ENCODE measurements around the gene IRAK2. TPM values are rescaled to one million over a fixed set of nuclear protein-coding genes. Genes with fewer than 3 reads are reported as not detected.

The IRAK2 gene
- total RNA-seq, 1 experiment from 2014 or later = 5.5 TPM

DNA sequence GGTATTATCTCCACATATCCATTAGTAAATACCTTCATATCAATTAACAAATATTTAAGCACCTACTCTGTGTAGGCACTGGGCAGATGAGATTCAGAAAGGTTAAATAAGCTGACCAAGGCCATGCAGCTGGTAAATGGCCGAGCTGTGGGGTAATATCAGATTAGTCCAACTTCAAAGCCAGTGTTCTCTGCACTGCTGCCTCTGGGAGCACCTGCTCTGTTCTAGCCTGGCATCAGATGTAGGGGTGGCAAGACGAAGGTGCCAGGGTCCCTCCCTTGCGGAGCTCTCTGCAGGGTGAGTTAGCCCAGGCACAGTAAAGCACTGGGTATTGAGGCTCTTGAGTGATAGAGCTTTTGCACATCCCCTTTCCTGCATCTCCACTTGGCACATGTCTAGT lies 89.0 kb downstream of the IRAK2 start:
- ATAC-seq = no peak
- no peak overlapping the region for H3K9ac ChIP-seq (ENCODE audit: low read length)
- no peaks in the 10 kb centered on the region for H3K9me2 ChIP-seq (replicated peaks; ENCODE audit: low read length)
- H3K79me2 ChIP-seq (ENCODE audit: low read length) = peaks cover 70% of the 10 kb centered on the region
- no peaks in the 10 kb centered on the region for H3F3A ChIP-seq (ENCODE audit: low read length, unreplicated experiment)
- peaks cover 14% of the 10 kb centered on the region for H3K4me1 ChIP-seq (ENCODE audit: insufficient read depth, low read length)
- POLR2A ChIA-PET (ENCODE audit: unreplicated experiment) = no interaction called here
- no peak overlapping the region for H2AFZ ChIP-seq (ENCODE audit: low read length)
- intact Hi-C loops (cut with micrococcal nuclease) = no loop called here
- peaks cover 15% of the 10 kb centered on the region; the same call in 1 of the 2 replicates for H4K20me1 ChIP-seq (ENCODE audit: low read length)
- TF ChIP-seq, protein P1, sequence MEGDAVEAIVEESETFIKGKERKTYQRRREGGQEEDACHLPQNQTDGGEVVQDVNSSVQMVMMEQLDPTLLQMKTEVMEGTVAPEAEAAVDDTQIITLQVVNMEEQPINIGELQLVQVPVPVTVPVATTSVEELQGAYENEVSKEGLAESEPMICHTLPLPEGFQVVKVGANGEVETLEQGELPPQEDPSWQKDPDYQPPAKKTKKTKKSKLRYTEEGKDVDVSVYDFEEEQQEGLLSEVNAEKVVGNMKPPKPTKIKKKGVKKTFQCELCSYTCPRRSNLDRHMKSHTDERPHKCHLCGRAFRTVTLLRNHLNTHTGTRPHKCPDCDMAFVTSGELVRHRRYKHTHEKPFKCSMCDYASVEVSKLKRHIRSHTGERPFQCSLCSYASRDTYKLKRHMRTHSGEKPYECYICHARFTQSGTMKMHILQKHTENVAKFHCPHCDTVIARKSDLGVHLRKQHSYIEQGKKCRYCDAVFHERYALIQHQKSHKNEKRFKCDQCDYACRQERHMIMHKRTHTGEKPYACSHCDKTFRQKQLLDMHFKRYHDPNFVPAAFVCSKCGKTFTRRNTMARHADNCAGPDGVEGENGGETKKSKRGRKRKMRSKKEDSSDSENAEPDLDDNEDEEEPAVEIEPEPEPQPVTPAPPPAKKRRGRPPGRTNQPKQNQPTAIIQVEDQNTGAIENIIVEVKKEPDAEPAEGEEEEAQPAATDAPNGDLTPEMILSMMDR (conservative IDR thresholded peaks at IDR 0.05; ENCODE audit: low read depth, low read length) = no peak
- TF ChIP-seq EZH2 (IDR thresholded peaks at IDR 0.05; ENCODE audit: low read length, unreplicated experiment) = no peak
- no peak for TF ChIP-seq EZH2phosphoT487 (IDR thresholded peaks at IDR 0.05; ENCODE audit: borderline replicate concordance, low read length)
- no peak overlapping the region for H3K4me2 ChIP-seq (ENCODE audit: low read length)
- no peaks in the 10 kb centered on the region for H3K9me3 ChIP-seq (ENCODE audit: low read length)
- no peaks in the 10 kb centered on the region for H3K27me3 ChIP-seq (ENCODE audit: low read length)
- no peak for DNase-seq
- no peak overlapping the region for H3K4me3 ChIP-seq (ENCODE audit: low read length)
- no TSS peak for BruUV-seq (replicated peaks)
- no peak overlapping the region for H3K27ac ChIP-seq (ENCODE audit: low read length)
- peaks cover 12% of the 10 kb centered on the region; the same call in 1 of the 2 replicates for H3K36me3 ChIP-seq (ENCODE audit: low read depth, low read length)
- CTCF ChIA-PET = no interaction called here

DNA sequence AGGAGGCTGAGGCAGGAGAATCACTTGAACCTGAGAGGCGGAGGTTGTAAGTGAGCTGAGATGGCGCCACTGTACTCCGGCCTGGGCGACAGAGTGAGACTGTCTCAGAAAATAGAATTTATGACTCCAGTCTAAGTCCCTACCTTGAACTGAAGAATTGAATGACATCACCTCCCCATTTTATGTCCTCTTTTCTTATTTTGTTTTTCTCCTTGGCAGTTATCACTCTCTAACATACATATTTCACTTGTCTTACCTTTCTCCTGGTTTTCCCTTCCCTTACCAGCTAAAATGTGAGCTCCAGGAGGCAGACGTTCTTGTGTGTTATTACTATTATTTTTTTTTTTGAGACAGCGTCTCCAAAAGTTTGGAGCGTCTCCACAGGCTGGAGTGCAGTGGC lies 91.1 kb downstream of the IRAK2 start:
- ChIA-PET CTCF (no interaction called here), POLR2A (ENCODE audit: unreplicated experiment) (no interaction called here)
- H3K9ac ChIP-seq (ENCODE audit: low read length) = no peak overlapping the region
- H3K79me2 ChIP-seq (ENCODE audit: low read length) = peaks cover 57% of the 10 kb centered on the region
- ATAC-seq (no peak), DNase-seq (no peak)
- H3K36me3 ChIP-seq (ENCODE audit: low read depth, low read length) = peaks cover 30% of the 10 kb centered on the region; the same call in 1 of the 2 replicates
- H3F3A ChIP-seq (ENCODE audit: low read length, unreplicated experiment) = no peaks in the 10 kb centered on the region
- TF ChIP-seq EZH2phosphoT487 (IDR thresholded peaks at IDR 0.05; ENCODE audit: borderline replicate concordance, low read length) = no peak
- TF ChIP-seq EZH2 (IDR thresholded peaks at IDR 0.05; ENCODE audit: low read length, unreplicated experiment) = no peak
- H3K27me3 ChIP-seq (ENCODE audit: low read length) = no peaks in the 10 kb centered on the region
- no peaks in the 10 kb centered on the region for H3K9me3 ChIP-seq (ENCODE audit: low read length)
- BruUV-seq (replicated peaks) = no TSS peak
- H3K4me3 ChIP-seq (ENCODE audit: low read length) = no peak overlapping the region
- no peak overlapping the region for H3K27ac ChIP-seq (ENCODE audit: low read length)
- peaks cover 3% of the 10 kb centered on the region for H3K4me1 ChIP-seq (ENCODE audit: insufficient read depth, low read length)
- H3K9me2 ChIP-seq (replicated peaks; ENCODE audit: low read length) = no peaks in the 10 kb centered on the region
- 0 out of 2 replicates have a peak, but pooled peaks cover 13% of the 10 kb centered on the region for H4K20me1 ChIP-seq (ENCODE audit: low read length)
- H2AFZ ChIP-seq (ENCODE audit: low read length) = no peak overlapping the region
- intact Hi-C loops (cut with micrococcal nuclease) = no loop called here
- no peak overlapping the region for H3K4me2 ChIP-seq (ENCODE audit: low read length)

DNA sequence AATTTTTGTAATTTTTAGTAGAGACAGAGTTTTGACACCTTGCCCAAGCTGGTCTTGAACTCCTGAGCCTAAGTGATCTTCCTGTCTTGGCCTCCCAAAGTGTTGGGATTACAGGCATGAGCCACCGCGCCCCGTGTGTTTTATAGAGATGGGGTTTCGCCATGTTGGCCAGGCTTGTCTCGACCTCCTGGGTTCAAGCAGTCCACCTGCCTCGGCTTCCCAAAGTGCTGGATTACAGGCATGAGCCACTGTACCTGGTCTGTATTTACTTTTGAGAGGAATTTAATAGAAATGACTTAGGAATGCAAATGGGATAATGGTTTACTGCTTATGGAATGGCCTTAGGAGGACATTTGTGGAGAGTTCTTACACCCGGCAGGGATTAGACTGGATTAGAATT lies 94.3 kb downstream of the IRAK2 start:
- Histone ChIP-seq H4K20me1 (ENCODE audit: low read length) (0 out of 2 replicates have a peak, but pooled peaks cover 10% of the 10 kb centered on the region), H3K36me3 (ENCODE audit: low read depth, low read length) (peaks cover 33% of the 10 kb centered on the region; the same call in 1 of the 2 replicates), H3K27ac (ENCODE audit: low read length) (no peak overlapping the region), H3K79me2 (ENCODE audit: low read length) (peaks cover 54% of the 10 kb centered on the region), H3F3A (ENCODE audit: low read length, unreplicated experiment) (no peaks in the 10 kb centered on the region), H3K4me1 (ENCODE audit: insufficient read depth, low read length) (no peaks in the 10 kb centered on the region), H3K9ac (ENCODE audit: low read length) (no peak overlapping the region), H3K27me3 (ENCODE audit: low read length) (no peaks in the 10 kb centered on the region), H3K9me2 (replicated peaks; ENCODE audit: low read length) (no peaks in the 10 kb centered on the region), H2AFZ (ENCODE audit: low read length) (no peak overlapping the region), H3K9me3 (ENCODE audit: low read length) (no peaks in the 10 kb centered on the region), H3K4me2 (ENCODE audit: low read length) (no peak overlapping the region), H3K4me3 (ENCODE audit: low read length) (no peak overlapping the region)
- intact Hi-C loops (cut with micrococcal nuclease) = no loop called here
- no peak for DNase-seq
- ATAC-seq = no peak
- TF ChIP-seq EZH2 (IDR thresholded peaks at IDR 0.05; ENCODE audit: low read length, unreplicated experiment) (no peak), EZH2phosphoT487 (IDR thresholded peaks at IDR 0.05; ENCODE audit: borderline replicate concordance, low read length) (no peak)
- TF ChIP-seq, protein P1 (conservative IDR thresholded peaks at IDR 0.05; ENCODE audit: low read depth, low read length) = no peak
- BruUV-seq (replicated peaks) = no TSS peak
- POLR2A ChIA-PET (ENCODE audit: unreplicated experiment) = no interaction called here
- CTCF ChIA-PET = no interaction called here
